Spleen (tissue), 7 donors: Measurements from ENCODE around the gene CFAP210.

Source experiments
- CTCF ChIP-seq, 11 experiments: fragments of 200-600 bp in 7 of 11; fragments of 450-650 bp in 4 of 11; sonication (generic) in 4 of 11; IDR thresholded peaks in 8 of 11; conservative IDR thresholded peaks in 3 of 11; 1 replicate in 7 of 11; 2 replicates in 4 of 11; pipeline versions ENCODE4 v1.4.0 to v1.8.0; 2016 to 2021; ENCODE audit warnings: antibody characterized with exemption in 11 of 11, inconsistent platforms in 4 of 11, mild to moderate bottlenecking in 1 of 11
- POLR2A ChIP-seq, 3 donors: fragments of 450-650 bp; IDR thresholded peaks; one replicate each; pipeline ENCODE4 v1.5.1; 2017; ENCODE audit warnings: antibody characterized with exemption in 3 of 3, mild to moderate bottlenecking in 1 of 3
- POLR2AphosphoS5 ChIP-seq, 3 donors: sonication (generic); formaldehyde crosslinking; IDR thresholded peaks; one replicate each; pipeline ENCODE4 v1.5.1; 2017; ENCODE audit warnings: antibody characterized with exemption in 3 of 3
- donor health status: DM: no; HTN: no; CAD: no; lungs with moderate emphysema.
- donor health status: DM: no; HTN: no; CAD: no.
- donor health status: DM: no; HTN: no; CAD: no.

- TF ChIP-seq CTCF (IDR thresholded peaks at IDR 0.05 in 8 of 11, conservative IDR thresholded peaks at IDR 0.05 in 3 of 11) (no peak), POLR2A (IDR thresholded peaks at IDR 0.05) (no peak), POLR2AphosphoS5 (IDR thresholded peaks at IDR 0.05) (no peak)
Observed at GRCh38 chr2:169647496-169647895, 46.7 kb downstream of the CFAP210 start.
